K562 (cell line): ENCODE data around the gene MTA1. TPM values are rescaled to one million over a fixed set of nuclear protein-coding genes. Genes with fewer than 3 reads are reported as not detected.

Source experiments
- ATAC-seq: fragments of 200-7000 bp; cut with Tn5 transposase; 3 replicates; pipeline ENCODE4 v1.9.1; 2020; ENCODE audit warnings: moderate library complexity
- BruUV-seq: library from RNA; stranded (reverse); fragments of 400-500 nt; replicated peaks from 2 replicates; lab custom pipeline; 2021; lab: Mats Ljungman, UMichigan
- CTCF ChIA-PET: fragments of 300-600 bp; formaldehyde crosslinking; extraction: SDS; loops from one replicate; lab custom pipeline; 2021; ENCODE audit warnings: low intra/inter-chr PET ratio; lab: Yijun Ruan, JAX
- POLR2A ChIA-PET: fragments of 300-600, 350-650 bp; sonication (Branson Sonifier 250); formaldehyde crosslinking; extraction: SDS; loops from one replicate; lab custom pipeline; 2021; ENCODE audit warnings: antibody characterized with exemption, inconsistent platforms; lab: Yijun Ruan, JAX
- DNase-seq, 4 experiments: peaks; one replicate each; pipeline versions ENCODE4 v3.0.0 to v3.0.0-alpha.2; 2011 to 2018; ENCODE audit warnings: low spot score in 3 of 4, mixed read lengths in 3 of 4; ENCODE audit errors: extremely low read depth in 1 of 4
- FAIRE-seq: peaks from 2 replicates; lab custom pipeline; 2011; peaks lifted over from hg19 to GRCh38; lab: Jason Lieb, UNC
- H2AFZ ChIP-seq: 2 replicates; pipeline ENCODE4 v1.6.0; 2011; ENCODE audit warnings: low read depth, low read length, control low read depth, inconsistent platforms
- H3K27ac ChIP-seq: fragments of 200-600 bp; 3 replicates; pipeline ENCODE4 v1.8.0; 2011; ENCODE audit warnings: low read depth, mild to moderate bottlenecking, control low read depth, inconsistent platforms, low read length, moderate library complexity, mixed read lengths; ENCODE audit errors: extremely low read depth
- H3K27me3 ChIP-seq, 2 experiments: fragments of 300-600 bp in 1 of 2; 2 replicates in 1 of 2; 3 replicates in 1 of 2; pipeline versions ENCODE4 v1.6.0 to v1.8.0; 2011; ENCODE audit warnings: inconsistent platforms in 2 of 2, low read length in 2 of 2, mild to moderate bottlenecking in 1 of 2, mixed read lengths in 1 of 2, moderate library complexity in 1 of 2; ENCODE audit not compliant: control insufficient read depth in 2 of 2, insufficient read depth in 2 of 2
- H3K36me3 ChIP-seq: fragments of 300-600 bp; 3 replicates; pipeline ENCODE4 v1.8.0; 2011; ENCODE audit warnings: mild to moderate bottlenecking, low read length, inconsistent platforms; ENCODE audit not compliant: control insufficient read depth, insufficient read depth
- H3K4me1 ChIP-seq, 2 experiments: fragments of 200-600 bp in 1 of 2; replicated peaks in 1 of 2; 2 replicates in 1 of 2; 3 replicates in 1 of 2; pipeline versions ENCODE4 v1.5.1 to v1.8.0; 2011; ENCODE audit warnings: inconsistent platforms in 2 of 2, low read length in 2 of 2, mild to moderate bottlenecking in 1 of 2, mixed read lengths in 1 of 2, moderate library complexity in 1 of 2; ENCODE audit not compliant: control insufficient read depth in 2 of 2, insufficient read depth in 2 of 2
- H3K4me2 ChIP-seq: 2 replicates; pipeline ENCODE4 v1.6.1; 2011; ENCODE audit warnings: low read length, control low read depth, inconsistent platforms, mixed read lengths; ENCODE audit not compliant: insufficient read depth
- H3K4me3 ChIP-seq: fragments of 200-600 bp; sonication (generic), shearing (Covaris generic); 2 replicates; pipeline ENCODE4 v1.5.1; 2016; ENCODE audit warnings: control low read depth, inconsistent platforms
- H3K79me2 ChIP-seq: fragments of 200-600 bp; 3 replicates; pipeline ENCODE4 v1.8.0; 2011; ENCODE audit warnings: low read length, inconsistent platforms; ENCODE audit not compliant: control insufficient read depth, insufficient read depth
- H3K9ac ChIP-seq, 2 experiments: 2 replicates each; pipeline versions ENCODE4 v1.6.0 to v1.6.1; 2011; ENCODE audit warnings: low read depth in 2 of 2, low read length in 2 of 2, control low read depth in 1 of 2, inconsistent platforms in 1 of 2, mild to moderate bottlenecking in 1 of 2, mixed read lengths in 1 of 2; ENCODE audit not compliant: insufficient read depth in 1 of 2
- H3K9me1 ChIP-seq: one replicate; pipeline ENCODE4 v1.6.0; 2011; ENCODE audit warnings: inconsistent platforms, mild to moderate bottlenecking, low read length, moderate library complexity; ENCODE audit not compliant: control insufficient read depth, insufficient read depth
- H3K9me3 ChIP-seq: replicated peaks from 2 replicates; pipeline ENCODE4 v1.5.1; 2011; ENCODE audit warnings: low read depth, low read length, inconsistent platforms; ENCODE audit not compliant: control insufficient read depth, insufficient read depth
- H4K20me1 ChIP-seq: replicated peaks from 2 replicates; pipeline ENCODE4 v1.6.1; 2011; ENCODE audit warnings: low read length, inconsistent platforms, mixed read lengths; ENCODE audit not compliant: control insufficient read depth, insufficient read depth
- ESRRA ChIP-seq: fragments of 450-650 bp; IDR thresholded peaks from 2 replicates; pipeline ENCODE4 v1.6.1; 2014; ENCODE audit warnings: low read depth, mild to moderate bottlenecking, moderate library complexity, borderline replicate concordance
- HOMEZ ChIP-seq: fragments of 250-450 bp; sonication (Bioruptor Pico); IDR thresholded peaks from 2 replicates; pipeline ENCODE4 v1.4.0; 2020; ENCODE audit warnings: mild to moderate bottlenecking, moderate library complexity
- WGBS: fragments of 100-300 bp; shearing (Covaris generic); methylation state at CpG from one replicate; pipeline ENCODE4 v1.1.6; 2016; ENCODE audit warnings: low coverage, mixed read lengths; ENCODE audit not compliant: insufficient coverage; ENCODE audit errors: missing lambda C conversion rate; 5-methylcytosine and 5-hydroxymethylcytosine counted together
- in situ Hi-C: fragments of 300-500 bp; cut with MboI; formaldehyde crosslinking; loops from 4 replicates; pipeline ENCODE4 v1.15.0; 2018; ENCODE audit warnings: inconsistent platforms, mixed read lengths
- intact Hi-C: fragments of 100-400 bp; cut with micrococcal nuclease; formaldehyde crosslinking; loops from 2 replicates; pipeline ENCODE4 v1.14.2; 2022
- polyA plus RNA-seq, 8 experiments: library from polyadenylated mRNA; depleted of rRNA in 4 of 8; stranded (reverse) in 5 of 8; unstranded in 3 of 8; fragments of >200 nt; fragmentation: Nextera tagmentation in 2 of 8; fragmentation: Illumina TruSeq in 1 of 8; extraction: Ambion mirVana in 2 of 8; extraction: Trizol in 1 of 8; gene quantifications; 2 replicates each; pipeline versions ENCODE4 v1.2.1 to v1.2.3, GENCODE V29; 2011 to 2014; ENCODE audit warnings: inconsistent platforms in 1 of 8, missing spikeins in 1 of 8
- total RNA-seq, 7 experiments: library from RNA; depleted of rRNA in 6 of 7; stranded (reverse); fragments of >200 nt in 6 of 7; fragmentation: Illumina TruSeq in 2 of 7; extraction: Trizol in 2 of 7; gene quantifications; 2 replicates each; pipeline versions ENCODE4 v1.2.1 to v1.2.3, GENCODE V29; 2011 to 2021; ENCODE audit warnings: low replicate concordance in 1 of 7

Gene MTA1
- total and polyA plus RNA-seq, 9 of the 15 experiments (the other 6 are each of a cell fraction or from before 2014, with no cell fraction given), result 0.13 to 118 (median 32.3) TPM

DNA sequence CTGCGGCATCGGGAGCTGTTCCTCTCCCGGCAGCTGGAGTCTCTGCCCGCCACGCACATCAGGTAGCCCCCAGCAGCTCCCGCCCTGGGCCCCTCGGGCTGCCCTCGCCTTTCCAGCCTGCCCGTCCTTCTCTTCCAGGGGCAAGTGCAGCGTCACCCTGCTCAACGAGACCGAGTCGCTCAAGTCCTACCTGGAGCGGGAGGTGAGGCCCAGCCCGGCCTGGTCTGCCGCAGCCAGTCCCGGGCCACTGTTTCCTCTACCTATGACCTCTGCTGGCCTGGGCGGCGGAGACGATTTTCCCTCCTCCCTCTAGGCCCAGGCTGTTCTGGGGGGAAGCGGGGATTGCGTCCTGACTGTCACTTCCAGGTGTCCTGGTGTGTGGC is 30.5 kb downstream of the MTA1 start:
- intact Hi-C loops, result no loop called here
- 96% methylated on average over 5 of the region's 22 CpGs for WGBS
- BruUV-seq, result no TSS peak
- Histone ChIP-seq H3K4me1 (peaks cover 0 to 47% of the 10 kb centered on the region in 2 experiments; a peak in 2 of 5 replicates), H3K9me3 (no peaks in the 10 kb centered on the region), H3K4me3 (no peak overlapping the region), H3K9me1 (no peaks in the 10 kb centered on the region), H3K36me3 (peaks cover 60% of the 10 kb centered on the region; the same call in 1 of the 3 replicates), H3K9ac (no peak overlapping the region; a peak in 1 of 4 replicates), H4K20me1 (no peaks in the 10 kb centered on the region), H2AFZ (no peak overlapping the region), H3K4me2 (no peak overlapping the region), H3K27me3 (no peaks in the 10 kb centered on the region), H3K27ac (no peak overlapping the region), H3K79me2 (0 out of 3 replicates have a peak, but pooled peaks cover 5% of the 10 kb centered on the region)
- no peak for TF ChIP-seq ESRRA
- TF ChIP-seq HOMEZ (CRISPR knock-in tag), result no peak
- FAIRE-seq (no peak), ATAC-seq (no peak), DNase-seq (no peak)
- in situ Hi-C loops, result no loop called here
- CTCF ChIA-PET, result no interaction called here
- POLR2A ChIA-PET, result no interaction called here
